GM23248 (cell line): ENCODE results near the gene PHLPP1.

Experiments used
- EZH2 ChIP-seq: fragments of 200-600 bp; sonication (generic); IDR thresholded peaks from 2 replicates; pipeline ENCODE4 v1.6.1; 2018; ENCODE audit warnings: antibody characterized with exemption, mild to moderate bottlenecking; ENCODE audit not compliant: insufficient read depth, poor library complexity, severe bottlenecking
- EZH2phosphoT487 ChIP-seq: fragments of 200-600 bp; sonication (generic); IDR thresholded peaks from 2 replicates; pipeline ENCODE4 v1.6.1; 2018; ENCODE audit warnings: antibody characterized with exemption, moderate library complexity, mild to moderate bottlenecking, low read depth; ENCODE audit not compliant: insufficient read depth

GRCh38 chr18:62769216-62769615, 53.9 kb downstream of the PHLPP1 start:
- TF ChIP-seq EZH2 (no peak), EZH2phosphoT487 (no peak)
